Astrocyte (in vitro differentiated cells and primary cell): ENCODE measurements around the gene PTPRT.

Experiments
- EZH2 ChIP-seq: IDR thresholded peaks from 2 replicates; pipeline ENCODE4 v1.6.1; 2012; ENCODE audit warnings: mild to moderate bottlenecking, low read length, inconsistent platforms; ENCODE audit not compliant: insufficient read depth
- TF ChIP-seq, protein P1 (sequence below): IDR thresholded peaks from 2 replicates; pipeline ENCODE4 v1.5.1; 2011; ENCODE audit warnings: low read depth, mild to moderate bottlenecking, inconsistent platforms, low read length, moderate library complexity; ENCODE audit not compliant: insufficient read depth

GRCh38 chr20:43022081-43022480, 167.6 kb downstream of the PTPRT start:
- TF ChIP-seq EZH2: no peak
- TF ChIP-seq, protein P1, sequence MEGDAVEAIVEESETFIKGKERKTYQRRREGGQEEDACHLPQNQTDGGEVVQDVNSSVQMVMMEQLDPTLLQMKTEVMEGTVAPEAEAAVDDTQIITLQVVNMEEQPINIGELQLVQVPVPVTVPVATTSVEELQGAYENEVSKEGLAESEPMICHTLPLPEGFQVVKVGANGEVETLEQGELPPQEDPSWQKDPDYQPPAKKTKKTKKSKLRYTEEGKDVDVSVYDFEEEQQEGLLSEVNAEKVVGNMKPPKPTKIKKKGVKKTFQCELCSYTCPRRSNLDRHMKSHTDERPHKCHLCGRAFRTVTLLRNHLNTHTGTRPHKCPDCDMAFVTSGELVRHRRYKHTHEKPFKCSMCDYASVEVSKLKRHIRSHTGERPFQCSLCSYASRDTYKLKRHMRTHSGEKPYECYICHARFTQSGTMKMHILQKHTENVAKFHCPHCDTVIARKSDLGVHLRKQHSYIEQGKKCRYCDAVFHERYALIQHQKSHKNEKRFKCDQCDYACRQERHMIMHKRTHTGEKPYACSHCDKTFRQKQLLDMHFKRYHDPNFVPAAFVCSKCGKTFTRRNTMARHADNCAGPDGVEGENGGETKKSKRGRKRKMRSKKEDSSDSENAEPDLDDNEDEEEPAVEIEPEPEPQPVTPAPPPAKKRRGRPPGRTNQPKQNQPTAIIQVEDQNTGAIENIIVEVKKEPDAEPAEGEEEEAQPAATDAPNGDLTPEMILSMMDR: no peak
